HG02623 (cell line): ENCODE measurements around the gene ZNF879.
A peak's percentile ranks its signal among the peaks of the same experiment; 100 is the strongest.

Source experiments
- ATAC-seq: cut with Tn5 transposase; IDR thresholded peaks from one replicate; pipeline ENCODE4 v1.9.1; 2021; ENCODE audit warnings: moderate library complexity; ENCODE audit not compliant: unreplicated experiment

ZNF879 gene

GRCh38 chr5:179023528-179024189 lies at the start of gene ZNF879:
ZNF879 (plus strand) TSS chr5:179023804; CDS start chr5:179025005, 1,201 bp downstream.
- peak; percentile 71 for ATAC-seq

- no peak for ATAC-seq
Observed at GRCh38 chr5:178981381-178981780, 42.2 kb upstream of the ZNF879 start.

- ATAC-seq, result no peak
Observed at GRCh38 chr5:178982941-178983340, 40.7 kb upstream of the ZNF879 start.

- ATAC-seq, result no peak
Observed at GRCh38 chr5:178983728-178984127, 39.9 kb upstream of the ZNF879 start.

- no peak for ATAC-seq
Observed at GRCh38 chr5:178984145-178985072, 39.2 kb upstream of the ZNF879 start.

GRCh38 chr5:178986326-178986960 lies 37.2 kb upstream of the ZNF879 start:
- no peak for ATAC-seq

- ATAC-seq, result no peak
Observed at GRCh38 chr5:178988436-178989220, 35.0 kb upstream of the ZNF879 start.

GRCh38 chr5:178989311-178989710 lies 34.3 kb upstream of the ZNF879 start:
- ATAC-seq, result no peak

- no peak for ATAC-seq
Observed at GRCh38 chr5:178990491-178990890, 33.1 kb upstream of the ZNF879 start.

GRCh38 chr5:178991190-178992145 lies 32.1 kb upstream of the ZNF879 start:
- no peak for ATAC-seq

GRCh38 chr5:178992291-178992895 lies 31.2 kb upstream of the ZNF879 start:
- no peak for ATAC-seq

- no peak for ATAC-seq
Observed at GRCh38 chr5:178993236-178993765, 30.3 kb upstream of the ZNF879 start.

- ATAC-seq, result no peak
Observed at GRCh38 chr5:178993955-178994579, 29.5 kb upstream of the ZNF879 start.

GRCh38 chr5:178994580-178995340 lies 28.8 kb upstream of the ZNF879 start, which contains the start of gene GRM6:
GRM6 (minus strand) TSS chr5:178995320; CDS start chr5:178994944, 376 bp downstream.
- no peak for ATAC-seq

- ATAC-seq, result no peak
Observed at GRCh38 chr5:178995341-178995690, 28.3 kb upstream of the ZNF879 start.

- ATAC-seq, result no peak
Observed at GRCh38 chr5:178996156-178996555, 27.4 kb upstream of the ZNF879 start.

GRCh38 chr5:178997191-178997590 lies 26.4 kb upstream of the ZNF879 start:
- no peak for ATAC-seq

- no peak for ATAC-seq
Observed at GRCh38 chr5:178998441-178998840, 25.2 kb upstream of the ZNF879 start.
